Measurements from ENCODE around the gene DEGS2.
"Not testable (repeated sequence)": the region's sequence is repeated elsewhere in the genome, so short reads cannot be mapped to it uniquely, and the experiment has no call there.

DEGS2 gene

GRCh38 chr14:100191584-100192249 lies 32.3 kb upstream of the DEGS2 start:
- H3K27ac Mint-ChIP-seq: no peak overlapping the region
- H3K36me3 Mint-ChIP-seq (ENCODE audit: low read depth): no peaks in the 10 kb centered on the region
- H3K4me3 Mint-ChIP-seq: no peak overlapping the region
- DNase-seq (ENCODE audit: low spot score): no peak
- no peaks in the 10 kb centered on the region for H3K9me3 Mint-ChIP-seq
- H3K27me3 Mint-ChIP-seq (ENCODE audit: low read depth): no peaks in the 10 kb centered on the region
- H3K4me1 Mint-ChIP-seq (ENCODE audit: low read depth): peaks cover 10% of the 10 kb centered on the region

GRCh38 chr14:100190126-100190525 lies 30.7 kb upstream of the DEGS2 start:
- Mint-ChIP-seq H3K9me3 (no peaks in the 10 kb centered on the region), H3K4me1 (ENCODE audit: low read depth) (peaks cover 13% of the 10 kb centered on the region), H3K27me3 (ENCODE audit: low read depth) (no peaks in the 10 kb centered on the region), H3K27ac (no peak overlapping the region), H3K36me3 (ENCODE audit: low read depth) (no peaks in the 10 kb centered on the region), H3K4me3 (no peak overlapping the region)
- no peak for DNase-seq (ENCODE audit: low spot score)

- no peaks in the 10 kb centered on the region for H3K36me3 Mint-ChIP-seq (ENCODE audit: low read depth)
- H3K9me3 Mint-ChIP-seq: no peaks in the 10 kb centered on the region
- H3K27me3 Mint-ChIP-seq (ENCODE audit: low read depth): no peaks in the 10 kb centered on the region
- H3K27ac Mint-ChIP-seq: no peak overlapping the region
- no peak for DNase-seq (ENCODE audit: low spot score)
- H3K4me3 Mint-ChIP-seq: no peak overlapping the region
- peaks cover 8% of the 10 kb centered on the region for H3K4me1 Mint-ChIP-seq (ENCODE audit: low read depth)
Measured at GRCh38 chr14:100188392-100189030, 29.1 kb upstream of the DEGS2 start.

GRCh38 chr14:100187247-100187833 lies 27.9 kb upstream of the DEGS2 start:
- no peak for DNase-seq (ENCODE audit: low spot score)
- H3K27me3 Mint-ChIP-seq (ENCODE audit: low read depth): no peaks in the 10 kb centered on the region
- no peak overlapping the region for H3K4me3 Mint-ChIP-seq
- peaks cover 3% of the 10 kb centered on the region for H3K4me1 Mint-ChIP-seq (ENCODE audit: low read depth)
- no peaks in the 10 kb centered on the region for H3K36me3 Mint-ChIP-seq (ENCODE audit: low read depth)
- H3K27ac Mint-ChIP-seq: no peak overlapping the region
- H3K9me3 Mint-ChIP-seq: no peaks in the 10 kb centered on the region

- not testable (repeated sequence) for H3K27ac Mint-ChIP-seq; H3K4me3 Mint-ChIP-seq; H3K27me3 Mint-ChIP-seq (ENCODE audit: low read depth); H3K4me1 Mint-ChIP-seq (ENCODE audit: low read depth); DNase-seq (ENCODE audit: low spot score); H3K36me3 Mint-ChIP-seq (ENCODE audit: low read depth); H3K9me3 Mint-ChIP-seq
Measured at GRCh38 chr14:100181876-100182551, 22.6 kb upstream of the DEGS2 start.

GRCh38 chr14:100180671-100181070 lies 21.2 kb upstream of the DEGS2 start:
- DNase-seq (ENCODE audit: low spot score); H3K27me3 Mint-ChIP-seq (ENCODE audit: low read depth); H3K4me1 Mint-ChIP-seq (ENCODE audit: low read depth); H3K9me3 Mint-ChIP-seq; H3K27ac Mint-ChIP-seq; H3K4me3 Mint-ChIP-seq; H3K36me3 Mint-ChIP-seq (ENCODE audit: low read depth): not testable (repeated sequence)

GRCh38 chr14:100178691-100179090 lies 19.2 kb upstream of the DEGS2 start:
- H3K9me3 Mint-ChIP-seq: no peaks in the 10 kb centered on the region
- H3K27ac Mint-ChIP-seq: no peak overlapping the region
- no peaks in the 10 kb centered on the region for H3K4me1 Mint-ChIP-seq (ENCODE audit: low read depth)
- no peak for DNase-seq (ENCODE audit: low spot score)
- no peaks in the 10 kb centered on the region for H3K36me3 Mint-ChIP-seq (ENCODE audit: low read depth)
- H3K27me3 Mint-ChIP-seq (ENCODE audit: low read depth): no peaks in the 10 kb centered on the region
- no peak overlapping the region for H3K4me3 Mint-ChIP-seq

GRCh38 chr14:100176811-100177327 lies 17.4 kb upstream of the DEGS2 start:
- H3K36me3 Mint-ChIP-seq (ENCODE audit: low read depth): no peaks in the 10 kb centered on the region
- H3K4me1 Mint-ChIP-seq (ENCODE audit: low read depth): no peaks in the 10 kb centered on the region
- H3K27me3 Mint-ChIP-seq (ENCODE audit: low read depth): peaks cover 6% of the 10 kb centered on the region
- no peak overlapping the region for H3K4me3 Mint-ChIP-seq
- no peak for DNase-seq (ENCODE audit: low spot score)
- no peak overlapping the region for H3K27ac Mint-ChIP-seq
- no peaks in the 10 kb centered on the region for H3K9me3 Mint-ChIP-seq

- Mint-ChIP-seq H3K27me3 (ENCODE audit: low read depth) (peaks cover 10% of the 10 kb centered on the region), H3K36me3 (ENCODE audit: low read depth) (no peaks in the 10 kb centered on the region), H3K4me1 (ENCODE audit: low read depth) (peaks cover 2% of the 10 kb centered on the region), H3K9me3 (no peaks in the 10 kb centered on the region), H3K27ac (no peak overlapping the region), H3K4me3 (no peak overlapping the region)
- no peak for DNase-seq (ENCODE audit: low spot score)
Measured at GRCh38 chr14:100173353-100173752, 13.9 kb upstream of the DEGS2 start.

- Mint-ChIP-seq H3K9me3 (no peaks in the 10 kb centered on the region), H3K36me3 (ENCODE audit: low read depth) (no peaks in the 10 kb centered on the region), H3K4me1 (ENCODE audit: low read depth) (peaks cover 2% of the 10 kb centered on the region), H3K27me3 (ENCODE audit: low read depth) (peaks cover 10% of the 10 kb centered on the region), H3K4me3 (no peak overlapping the region), H3K27ac (no peak overlapping the region)
- no peak for DNase-seq (ENCODE audit: low spot score)
Measured at GRCh38 chr14:100172811-100173210, 13.4 kb upstream of the DEGS2 start.

- Mint-ChIP-seq H3K4me1 (ENCODE audit: low read depth) (peaks cover 7% of the 10 kb centered on the region), H3K27me3 (ENCODE audit: low read depth) (peaks cover 18% of the 10 kb centered on the region), H3K27ac (no peak overlapping the region), H3K9me3 (no peaks in the 10 kb centered on the region), H3K4me3 (no peak overlapping the region), H3K36me3 (ENCODE audit: low read depth) (no peaks in the 10 kb centered on the region)
- DNase-seq (ENCODE audit: low spot score): no peak
Measured at GRCh38 chr14:100170880-100171279, 11.4 kb upstream of the DEGS2 start.

GRCh38 chr14:100168506-100168905 lies 9.1 kb upstream of the DEGS2 start:
- no peak overlapping the region for H3K27ac Mint-ChIP-seq
- no peaks in the 10 kb centered on the region for H3K36me3 Mint-ChIP-seq (ENCODE audit: low read depth)
- H3K9me3 Mint-ChIP-seq: no peaks in the 10 kb centered on the region
- peaks cover 7% of the 10 kb centered on the region for H3K4me1 Mint-ChIP-seq (ENCODE audit: low read depth)
- no peak overlapping the region for H3K4me3 Mint-ChIP-seq
- H3K27me3 Mint-ChIP-seq (ENCODE audit: low read depth): peaks cover 25% of the 10 kb centered on the region
- no peak for DNase-seq (ENCODE audit: low spot score)

- Mint-ChIP-seq H3K27me3 (ENCODE audit: low read depth) (peaks cover 25% of the 10 kb centered on the region), H3K9me3 (no peaks in the 10 kb centered on the region), H3K4me1 (ENCODE audit: low read depth) (peaks cover 7% of the 10 kb centered on the region), H3K36me3 (ENCODE audit: low read depth) (no peaks in the 10 kb centered on the region), H3K27ac (no peak overlapping the region), H3K4me3 (peak overlapping the region; percentile 77)
- no peak for DNase-seq (ENCODE audit: low spot score)
Measured at GRCh38 chr14:100165831-100166440, 6.5 kb upstream of the DEGS2 start.

- no peak for DNase-seq (ENCODE audit: low spot score)
- no peaks in the 10 kb centered on the region for H3K9me3 Mint-ChIP-seq
- no peak overlapping the region for H3K4me3 Mint-ChIP-seq
- peaks cover 27% of the 10 kb centered on the region for H3K27me3 Mint-ChIP-seq (ENCODE audit: low read depth)
- peaks cover 7% of the 10 kb centered on the region for H3K4me1 Mint-ChIP-seq (ENCODE audit: low read depth)
- no peak overlapping the region for H3K27ac Mint-ChIP-seq
- no peaks in the 10 kb centered on the region for H3K36me3 Mint-ChIP-seq (ENCODE audit: low read depth)
Measured at GRCh38 chr14:100165376-100165775, 5.9 kb upstream of the DEGS2 start.
